Astrocyte of the cerebellum (primary cell): ENCODE results near the gene ADAMTS17.

ENCODE experiments used
- DNase-seq: peaks from one replicate; pipeline ENCODE4 v3.0.0-alpha.2; 2011; ENCODE audit warnings: low read depth
- H3K4me3 ChIP-seq: 2 replicates; pipeline ENCODE4 v1.5.1; 2011; ENCODE audit warnings: mild to moderate bottlenecking, low read depth, low read length, moderate library complexity
- CTCF ChIP-seq: IDR thresholded peaks from 2 replicates; pipeline ENCODE4 v1.5.1; 2012; ENCODE audit warnings: low read length, low read depth, moderate library complexity, mild to moderate bottlenecking; ENCODE audit errors: missing control alignments
- in situ Hi-C: cut with HindIII; loops from 2 replicates; pipeline ENCODE4 v1.10.0; 2017; ENCODE audit warnings: low sequenced_read_pairs

The ADAMTS17 gene

GRCh38 chr15:99966815-99967214, 375.0 kb downstream of the ADAMTS17 start:
- in situ Hi-C loops: no loop called here
- DNase-seq: no peak
- H3K4me3 ChIP-seq: no peak overlapping the region
- no peak for TF ChIP-seq CTCF

- no peak for TF ChIP-seq CTCF
- in situ Hi-C loops: no loop called here
- DNase-seq: no peak
- no peak overlapping the region for H3K4me3 ChIP-seq
These were observed 376.4 kb downstream of the ADAMTS17 start for GRCh38 chr15:99965376-99965775.

- no peak overlapping the region for H3K4me3 ChIP-seq
- TF ChIP-seq CTCF: no peak
- no peak for DNase-seq
- in situ Hi-C loops: no loop called here
These were observed 377.8 kb downstream of the ADAMTS17 start for GRCh38 chr15:99963976-99964375.

- H3K4me3 ChIP-seq: no peak overlapping the region
- in situ Hi-C loops: no loop called here
- no peak for TF ChIP-seq CTCF
- DNase-seq: no peak
These were observed 378.5 kb downstream of the ADAMTS17 start for GRCh38 chr15:99963096-99963825.

- no peak for TF ChIP-seq CTCF
- DNase-seq: no peak
- H3K4me3 ChIP-seq: no peak overlapping the region
- in situ Hi-C loops: no loop called here
These were observed 379.7 kb downstream of the ADAMTS17 start for GRCh38 chr15:99962006-99962561.

GRCh38 chr15:99961011-99961441, 380.7 kb downstream of the ADAMTS17 start:
- no peak overlapping the region for H3K4me3 ChIP-seq
- no peak for DNase-seq
- peak; percentile 13 for TF ChIP-seq CTCF
- in situ Hi-C loops: no loop called here
